ENCODE data around the gene ADGRF1.
"Not testable (repeated sequence)": the region's sequence is repeated elsewhere in the genome, so short reads cannot be mapped to it uniquely, and the experiment has no call there.

Gene ADGRF1

DNA sequence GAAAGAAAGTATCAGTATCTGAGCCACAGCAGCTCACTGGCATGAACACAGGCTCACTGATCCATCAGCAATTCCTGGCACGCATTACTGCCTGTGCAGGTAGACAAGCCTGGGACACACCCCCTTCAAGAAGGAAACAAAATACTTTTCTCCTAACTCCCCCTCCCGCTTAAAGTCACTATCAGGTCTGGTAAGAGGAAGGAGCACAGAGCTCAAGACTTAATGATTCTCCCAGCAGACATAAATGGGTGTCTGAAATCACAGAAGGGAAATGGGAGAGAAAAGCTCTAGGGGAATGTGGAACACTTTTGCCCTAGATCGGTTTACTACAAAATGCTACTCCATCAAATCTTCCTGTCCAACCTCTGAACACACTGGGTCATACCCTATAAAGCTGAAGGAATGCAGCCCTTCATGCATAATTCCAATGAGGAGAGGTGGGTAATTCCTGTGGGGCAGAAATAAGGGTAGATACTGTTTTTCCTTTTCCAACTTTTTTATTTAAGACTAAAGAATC is at the start of gene ADGRF1:
Gene ADGRF1, minus strand, starts transcription at position 58 of the 517 bp plus-strand sequence. CDS start 13,271 bp downstream, outside the sequence.
- no peak for DNase-seq

DNA sequence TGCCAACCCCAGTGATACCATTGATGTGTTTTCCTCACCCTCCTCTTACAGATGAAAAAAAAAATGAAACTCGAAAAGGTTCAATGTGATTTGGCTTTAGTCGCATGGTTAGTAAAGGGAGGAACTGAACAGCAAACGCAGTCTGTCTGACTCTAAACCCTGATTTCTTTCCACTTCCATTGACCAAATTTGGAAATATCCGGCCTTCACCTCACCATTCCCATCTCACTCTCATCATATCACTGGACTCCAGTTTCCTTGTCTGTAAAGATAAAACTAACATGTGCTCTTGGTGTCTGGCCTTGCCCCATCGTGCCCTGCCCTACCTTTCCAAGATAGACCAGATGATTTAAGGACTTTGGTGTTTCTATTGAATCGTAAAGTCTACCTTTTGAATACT is 48.7 kb upstream of the ADGRF1 start:
- no peak for DNase-seq

DNA sequence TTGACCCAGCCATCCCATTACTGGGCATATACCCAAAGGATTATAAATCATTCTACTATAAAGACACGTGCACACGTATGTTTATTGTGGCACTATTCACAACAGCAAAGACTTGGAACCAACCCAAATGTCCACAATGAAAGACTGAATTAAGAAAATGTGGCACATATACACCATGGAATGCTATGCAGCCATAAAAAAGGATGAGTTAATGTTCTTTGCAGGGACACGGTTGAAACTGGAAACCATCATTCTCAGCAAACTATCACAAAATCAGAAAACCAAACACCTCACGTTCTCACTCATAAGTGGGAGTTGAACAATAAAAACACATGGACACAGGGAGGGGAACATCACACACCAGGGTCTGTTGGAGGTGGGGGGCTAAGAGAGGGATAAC is 47.3 kb upstream of the ADGRF1 start:
- DNase-seq = not testable (repeated sequence)

DNA sequence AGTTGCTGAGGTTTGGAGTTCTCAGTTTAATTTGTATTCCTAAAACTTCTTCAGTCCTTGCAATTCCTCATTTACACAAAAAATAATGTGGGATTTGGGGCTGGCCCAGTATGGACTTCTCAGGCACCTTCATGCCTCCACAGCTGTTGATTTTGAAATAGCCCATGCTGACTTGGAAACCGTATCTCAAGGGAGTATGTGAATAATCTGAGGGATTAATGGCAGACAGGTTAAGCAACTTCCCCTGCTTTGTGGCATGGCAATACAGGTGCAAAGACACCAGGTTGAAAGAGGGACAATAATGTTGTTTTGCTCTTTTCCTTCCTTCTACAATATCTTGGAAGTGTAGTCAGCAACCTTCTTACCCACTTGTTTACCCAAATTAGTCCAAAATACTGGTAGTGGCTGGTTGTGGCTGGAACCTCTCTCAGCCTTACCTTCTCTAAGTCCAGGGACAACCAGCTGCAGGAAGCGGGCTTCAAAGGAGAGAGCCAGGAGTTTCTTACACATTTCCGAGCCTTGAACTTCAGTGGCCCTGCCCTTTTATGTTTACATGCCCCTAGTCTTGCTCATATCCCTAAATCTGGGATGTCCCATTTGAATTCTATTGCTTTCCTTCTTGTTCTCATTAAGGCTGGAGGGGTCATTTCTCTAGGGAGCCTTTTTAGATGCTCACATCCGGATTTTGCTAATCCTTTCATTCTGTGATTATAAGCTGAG is 44.1 kb upstream of the ADGRF1 start:
- DNase-seq = no peak

DNA sequence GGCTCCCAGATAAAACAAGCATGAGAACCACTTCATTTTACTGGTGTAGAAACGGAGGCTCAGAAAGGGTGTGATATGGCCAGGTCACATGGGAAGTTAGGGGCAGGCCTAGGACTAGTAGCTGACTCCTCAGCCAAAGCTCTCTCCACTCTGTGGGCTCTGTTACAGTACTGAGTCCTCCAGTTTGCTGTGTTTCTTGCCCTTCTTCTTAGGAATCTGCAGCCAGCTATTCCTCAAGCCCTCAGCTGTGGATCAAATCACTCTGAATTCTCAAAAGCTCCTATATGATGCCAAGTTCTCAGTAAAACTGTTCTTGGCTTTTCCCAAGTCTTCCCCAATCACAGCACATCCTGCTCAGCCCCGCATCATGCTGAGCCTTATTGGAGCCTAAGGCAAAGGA is 42.5 kb upstream of the ADGRF1 start:
- no peak for DNase-seq

DNA sequence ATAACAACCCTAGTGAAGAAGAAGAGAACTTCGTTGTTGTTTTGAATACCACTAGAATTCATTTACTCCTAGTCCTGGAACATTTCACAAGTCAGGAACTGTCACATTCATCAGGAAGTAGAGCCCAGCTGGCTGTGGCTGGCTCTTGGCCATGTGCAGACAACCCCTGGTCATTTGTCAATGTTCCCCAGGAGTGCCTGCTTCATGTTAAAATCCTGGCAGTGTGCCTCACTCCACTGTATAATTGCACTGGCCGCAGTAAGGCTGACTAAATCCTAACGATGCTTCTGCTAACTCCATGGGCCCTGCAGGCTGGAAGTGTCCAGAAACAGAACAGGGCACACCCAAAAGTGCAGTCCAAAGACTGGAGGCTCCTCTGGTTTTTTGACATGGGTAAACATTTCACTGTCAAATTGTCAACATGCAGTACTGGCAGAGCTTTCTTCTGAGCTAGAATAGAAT is 41.5 kb upstream of the ADGRF1 start:
- no peak for DNase-seq

DNA sequence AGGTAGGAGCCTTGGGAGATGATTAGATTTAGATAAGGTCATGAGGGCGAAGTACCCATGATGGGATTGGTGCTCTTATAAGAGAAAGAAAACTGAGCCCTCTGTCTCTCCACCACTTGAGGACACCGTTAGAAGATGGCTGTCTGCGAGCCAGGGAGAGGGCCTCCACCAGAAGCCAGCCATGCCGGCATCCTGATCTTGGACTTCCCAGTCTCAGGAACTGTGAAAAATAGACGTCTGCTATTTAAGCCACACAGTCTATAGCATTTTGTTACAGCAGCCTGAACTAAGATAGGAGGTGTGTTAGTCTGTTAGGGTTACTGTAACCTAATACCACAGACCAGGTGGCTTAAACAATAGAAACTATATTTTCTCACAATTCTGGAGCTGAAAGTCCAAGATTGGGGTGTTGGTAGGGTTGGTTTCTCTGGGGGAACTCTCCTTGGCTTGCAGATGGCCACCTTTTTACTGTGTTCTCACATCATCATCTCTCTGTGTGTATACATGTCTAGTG is 38.0 kb upstream of the ADGRF1 start:
- no peak for DNase-seq

DNA sequence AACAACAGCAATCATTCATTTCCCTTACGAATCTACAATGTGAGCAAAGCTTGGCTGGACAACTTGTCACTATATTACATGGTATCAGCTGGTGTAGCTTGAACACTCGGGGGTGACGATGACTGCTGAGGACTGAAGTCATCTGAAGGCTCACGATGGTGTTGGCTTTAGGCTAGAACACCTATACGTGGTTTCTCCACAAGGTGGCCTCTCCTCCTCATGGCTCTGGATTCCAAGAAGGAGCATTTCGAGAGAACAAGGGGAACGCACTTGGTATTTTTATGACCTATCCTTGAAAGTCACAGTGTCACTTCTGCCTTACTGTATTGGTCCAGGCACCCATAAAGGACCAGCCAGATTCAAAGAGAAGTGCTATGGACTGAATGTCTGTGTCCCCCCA is 37.5 kb upstream of the ADGRF1 start:
- DNase-seq = no peak

DNA sequence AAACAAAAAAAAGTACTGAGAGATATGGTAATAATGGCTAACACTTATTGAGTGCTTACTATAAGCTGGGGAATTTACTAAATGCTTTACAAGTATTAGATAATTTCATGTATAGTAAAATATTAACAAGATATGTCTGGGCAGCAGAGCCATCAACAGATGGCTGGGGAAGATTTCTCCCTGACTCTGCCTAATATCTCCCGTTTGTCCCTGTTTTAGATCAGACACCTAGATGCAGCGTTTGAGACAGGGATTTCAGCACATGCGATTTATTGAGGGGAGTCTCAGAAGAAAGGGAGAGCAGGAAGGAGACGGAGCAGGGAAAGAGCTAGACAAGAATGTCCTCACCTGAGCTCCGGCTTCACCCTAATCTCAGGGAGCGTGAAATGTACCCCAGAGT is 36.9 kb upstream of the ADGRF1 start:
- no peak for DNase-seq

DNA sequence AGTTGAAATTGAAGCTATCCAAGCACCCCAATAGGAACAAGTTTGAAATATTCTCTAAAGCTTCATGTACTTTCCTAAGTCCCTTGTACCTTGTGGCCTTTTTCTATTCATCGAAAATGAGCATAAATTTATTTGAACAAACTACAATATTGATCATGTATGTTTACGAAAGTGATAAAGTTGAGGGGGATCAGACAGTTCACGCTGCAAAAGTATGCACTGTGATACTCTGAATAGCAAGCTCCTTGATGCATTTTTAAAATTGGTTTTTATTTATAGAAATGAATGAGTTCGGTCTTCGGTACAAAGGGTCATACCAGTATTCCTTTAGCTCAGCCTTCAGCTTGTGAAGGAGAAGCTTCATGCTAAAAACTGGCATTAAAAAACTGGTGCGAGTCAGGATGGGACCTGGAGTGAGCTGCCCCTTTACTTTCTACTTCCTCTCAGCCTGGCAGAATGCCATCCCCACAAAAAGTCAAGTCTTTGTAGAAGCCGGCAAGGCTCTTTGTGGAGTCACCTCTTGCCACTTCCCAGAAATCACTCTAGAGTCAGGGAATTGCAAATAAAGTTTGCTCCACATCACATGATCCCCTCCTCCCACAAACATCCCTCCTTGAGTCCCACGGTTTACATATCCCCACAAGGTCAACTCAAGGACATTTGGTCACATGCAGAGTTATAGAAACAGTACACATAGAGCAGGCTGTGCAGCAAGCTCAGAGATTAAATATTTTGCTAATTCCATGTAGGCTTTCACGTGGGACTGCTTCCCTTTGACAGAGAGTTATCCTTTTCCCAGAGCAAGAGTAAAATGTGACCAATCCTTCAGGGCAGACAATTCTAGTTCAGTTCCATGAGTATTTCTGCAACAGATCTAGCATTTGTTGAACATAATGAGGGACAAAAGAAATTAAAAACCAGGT is 34.6 kb upstream of the ADGRF1 start:
- no peak for DNase-seq

DNA sequence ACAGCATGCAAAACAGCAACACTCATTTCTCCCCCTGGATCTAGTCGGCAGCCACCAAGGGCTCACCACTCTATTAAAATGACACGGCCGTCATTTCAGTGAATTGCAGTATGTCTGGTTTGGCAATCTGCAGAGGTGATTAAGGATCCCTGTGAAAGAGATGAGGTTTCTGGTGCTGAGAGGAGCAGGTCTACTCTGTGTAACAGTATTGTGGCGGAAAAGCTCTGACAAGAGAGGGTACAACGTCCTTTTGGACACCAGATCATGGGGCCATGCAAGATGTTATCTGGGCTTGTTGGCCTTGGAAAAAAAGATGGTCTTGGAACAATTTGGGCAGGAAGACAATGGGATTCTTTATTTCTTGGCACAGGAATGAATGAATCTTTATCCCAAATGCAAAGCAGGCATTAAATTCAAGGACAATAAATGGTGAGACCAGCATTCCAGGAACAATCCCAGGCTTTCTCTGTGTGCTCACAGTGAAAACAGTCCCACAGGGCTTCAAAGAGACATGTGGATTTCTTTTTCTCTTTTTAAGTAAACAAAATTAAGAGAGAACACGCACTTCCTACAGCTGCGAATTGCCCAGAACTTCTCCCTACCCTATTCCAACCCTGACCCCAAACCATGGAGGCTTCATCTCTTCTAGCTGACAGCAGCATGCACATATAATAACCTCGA is 33.7 kb upstream of the ADGRF1 start:
- no peak for DNase-seq

DNA sequence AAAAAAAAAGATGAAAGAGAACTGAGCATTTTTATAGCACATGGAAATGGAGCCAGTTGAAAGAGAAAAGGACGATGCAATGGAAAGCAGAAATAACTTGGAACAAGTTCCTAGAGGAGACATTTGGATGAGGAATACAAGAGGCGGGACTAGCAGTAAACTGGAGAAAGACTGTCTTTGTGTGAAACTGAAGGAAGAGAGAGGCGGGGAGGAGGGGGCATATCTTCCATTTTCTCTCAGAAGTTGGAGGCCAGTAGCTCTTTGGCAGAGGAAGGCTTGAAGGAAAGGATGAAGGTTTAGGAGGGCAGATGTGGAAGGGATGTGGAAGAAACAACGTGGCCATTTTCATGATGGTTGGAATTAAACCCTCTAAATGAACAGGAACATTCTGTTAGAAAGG is 33.0 kb upstream of the ADGRF1 start:
- no peak for DNase-seq

DNA sequence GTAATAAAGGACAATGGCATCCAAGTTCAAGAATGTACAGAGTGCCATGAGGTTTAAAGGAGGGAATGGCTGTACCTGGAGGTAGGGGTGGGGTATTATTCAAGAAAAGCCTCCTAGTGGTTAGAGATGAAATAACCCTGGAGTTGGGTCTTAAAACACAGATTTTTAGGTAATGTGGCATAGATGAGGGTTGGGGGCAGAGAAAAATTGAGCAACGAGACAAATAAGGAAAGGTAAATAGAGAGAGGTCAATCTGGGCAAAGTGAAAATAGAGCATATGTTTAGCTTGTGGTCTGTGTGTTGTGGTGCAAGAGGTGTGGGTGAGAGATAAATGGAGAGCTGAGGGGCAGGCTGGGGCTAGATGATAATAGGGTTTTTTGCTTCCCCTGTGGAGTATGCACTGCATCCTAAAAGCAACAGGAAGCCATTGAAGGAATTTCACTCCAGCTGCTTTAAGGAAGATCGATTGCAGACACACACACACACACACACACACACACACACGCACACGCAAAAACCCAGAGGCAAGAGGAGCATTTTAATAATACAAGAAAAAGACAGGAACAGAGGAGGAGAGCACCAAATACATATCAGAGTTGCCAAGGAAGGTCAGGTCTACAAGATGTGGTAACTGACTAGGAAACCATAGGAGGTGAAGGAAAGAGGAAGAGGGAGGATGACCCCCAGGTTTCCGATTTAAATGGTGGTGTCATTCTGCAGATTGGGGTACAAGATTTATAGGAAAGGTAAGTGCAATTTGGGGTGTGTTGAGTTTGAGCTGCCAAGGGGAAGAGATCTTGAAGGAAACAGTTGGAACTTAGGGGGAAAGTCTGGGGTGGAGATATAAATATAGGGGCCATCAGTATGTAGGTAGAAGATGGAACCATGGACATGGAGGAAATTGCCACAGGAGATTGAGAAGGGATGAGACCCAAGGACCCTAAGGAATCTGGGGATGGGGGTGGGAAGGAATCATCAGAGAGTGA is 31.3 kb upstream of the ADGRF1 start:
- DNase-seq = no peak

DNA sequence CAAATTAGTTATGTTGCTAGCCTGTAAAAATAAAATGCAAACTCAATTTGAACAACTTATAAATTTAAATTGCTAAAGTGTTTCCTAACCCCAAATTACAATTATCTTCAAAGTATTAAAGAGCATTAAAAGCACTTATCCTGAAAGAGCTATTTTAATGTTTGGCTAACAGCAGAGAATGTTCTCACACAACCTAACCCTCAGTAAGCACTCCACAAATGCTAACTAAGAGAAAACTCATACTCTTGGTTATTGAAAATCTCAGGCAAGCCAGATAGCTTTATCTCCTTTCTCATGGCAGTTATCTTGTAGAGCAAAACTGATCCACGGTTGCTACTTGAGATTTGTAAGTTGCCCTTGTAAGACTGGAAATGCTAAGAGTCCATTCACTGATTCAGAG is 30.5 kb upstream of the ADGRF1 start:
- no peak for DNase-seq

DNA sequence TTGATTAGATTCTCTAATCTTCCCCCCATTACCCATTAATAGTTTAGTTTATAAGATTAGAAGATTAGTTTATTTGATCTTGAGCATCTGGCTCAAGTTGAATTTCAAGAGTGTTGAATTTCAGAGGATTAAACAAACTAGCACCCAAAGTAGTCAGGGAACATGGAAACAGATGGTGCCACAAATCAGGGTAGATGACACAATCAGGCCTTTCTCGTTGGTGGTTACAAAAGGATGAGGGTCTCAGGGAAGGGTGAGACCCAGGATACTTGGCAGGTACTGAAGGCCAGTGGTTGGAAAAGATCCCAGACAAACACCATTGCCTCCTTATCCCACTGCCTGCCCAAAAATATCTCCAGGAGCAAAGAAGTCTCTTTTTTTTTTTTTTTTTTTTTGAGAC is 29.5 kb upstream of the ADGRF1 start:
- DNase-seq = no peak

DNA sequence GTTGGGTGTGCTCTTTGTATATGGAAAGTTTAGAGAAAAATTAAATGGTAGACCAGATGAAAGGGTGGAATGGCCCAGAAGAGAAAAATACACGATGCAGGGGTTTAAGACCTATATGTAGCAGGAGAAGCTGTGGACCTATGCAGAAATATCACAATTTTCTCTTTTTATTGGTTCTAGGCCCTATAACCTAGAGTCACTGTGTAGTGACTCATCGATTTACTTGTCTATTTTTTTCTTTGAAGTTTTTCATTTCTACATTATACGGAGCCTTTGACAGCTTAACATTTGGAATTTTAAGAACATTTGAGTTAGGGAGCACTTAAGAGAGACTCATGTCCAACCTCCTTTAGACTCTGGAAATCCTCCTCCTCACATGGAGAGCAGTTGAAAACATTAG is 28.3 kb upstream of the ADGRF1 start:
- DNase-seq = no peak

DNA sequence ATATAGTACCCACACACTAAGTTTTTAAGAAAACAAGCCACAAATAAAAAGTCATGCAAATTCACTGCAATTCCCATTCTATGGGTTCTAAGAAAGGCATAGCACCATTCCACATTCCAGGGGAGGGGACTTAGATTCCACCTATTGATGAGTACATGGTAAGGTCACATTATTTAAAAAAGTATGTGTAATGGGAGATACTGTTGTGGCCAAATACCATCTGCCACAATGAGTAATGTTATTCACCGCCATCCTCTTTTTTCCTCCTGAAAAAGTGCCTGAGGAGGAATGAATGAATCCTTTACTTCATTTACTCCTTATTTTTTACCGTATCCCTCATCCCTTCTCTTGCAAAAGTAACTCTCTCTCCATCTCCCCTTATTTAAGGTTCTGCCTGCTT is 27.0 kb upstream of the ADGRF1 start:
- no peak for DNase-seq

DNA sequence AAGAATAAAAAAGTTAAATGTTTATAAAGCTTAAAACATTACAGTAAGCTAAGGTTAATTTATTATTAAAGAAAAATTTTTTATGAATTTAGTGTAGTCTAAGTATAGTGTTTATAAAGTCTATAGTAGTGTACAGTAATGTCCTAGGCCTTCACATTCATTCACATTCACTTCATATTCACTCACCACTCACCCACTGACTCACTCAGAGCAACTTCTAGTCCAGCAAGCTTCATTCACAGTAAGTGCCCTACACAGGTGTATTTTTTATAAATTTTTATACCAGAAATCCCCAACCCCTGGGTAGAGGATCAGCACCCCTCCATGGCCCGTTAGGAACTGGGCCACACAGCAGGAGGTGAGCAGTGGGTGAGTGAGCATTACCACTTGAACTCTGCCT is 24.3 kb upstream of the ADGRF1 start:
- no peak for DNase-seq

DNA sequence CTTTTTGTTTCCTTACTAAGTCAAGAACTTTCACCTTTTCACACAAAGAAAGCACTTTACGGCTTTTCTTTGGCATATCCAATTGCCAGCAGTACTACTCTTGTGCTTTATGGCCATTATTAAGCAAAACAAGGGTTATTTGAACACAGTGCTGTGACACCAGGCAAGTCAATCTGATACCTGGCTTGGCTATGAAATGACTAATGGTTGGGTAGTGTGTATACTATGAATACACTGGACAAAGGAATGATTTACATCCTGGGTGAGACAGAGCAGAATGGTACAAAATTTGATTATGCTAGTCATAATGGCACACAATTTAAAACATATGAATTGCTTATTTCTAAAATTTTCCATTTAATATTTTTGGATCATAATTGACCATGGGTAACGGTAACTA is 22.1 kb upstream of the ADGRF1 start:
- no peak for DNase-seq

DNA sequence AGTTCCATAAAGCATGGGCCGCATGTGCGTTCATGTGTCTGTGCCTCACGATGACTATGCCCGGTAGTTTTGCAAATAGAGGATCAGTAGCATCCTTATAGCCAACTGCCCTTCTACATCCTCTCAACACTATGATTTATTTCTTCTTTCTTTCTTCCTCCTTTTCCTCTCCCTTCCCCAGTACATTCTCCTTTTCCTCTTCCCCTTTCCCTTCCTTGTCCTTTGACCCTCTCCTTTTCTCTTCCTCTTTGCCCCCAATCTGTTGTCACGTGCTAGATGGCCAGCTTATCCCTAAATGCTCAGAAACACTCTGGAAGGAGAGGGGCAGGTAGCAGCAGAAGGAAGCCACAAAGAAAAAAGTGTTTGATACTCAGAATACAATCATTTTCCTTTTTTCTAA is 20.2 kb upstream of the ADGRF1 start:
- DNase-seq = no peak

All from activated CD4-positive, alpha-beta T cell treated with anti-CD3 and anti-CD28 coated beads for 4 hours (primary cell).